Endodermal cell (in vitro differentiated cells): ENCODE results near the gene TLE3. TPM values are rescaled to one million over a fixed set of nuclear protein-coding genes. Genes with fewer than 3 reads are reported as not detected.

ENCODE experiments used
- DNase-seq: peaks from one replicate; pipeline ENCODE4 v3.0.0-alpha.2; 2017
- H3K27ac ChIP-seq: 2 replicates; pipeline ENCODE4 v1.5.1; 2013; ENCODE audit warnings: mild to moderate bottlenecking, low read depth, low read length, moderate library complexity
- H3K27me3 ChIP-seq: 2 replicates; pipeline ENCODE4 v1.6.1; 2013; ENCODE audit warnings: mild to moderate bottlenecking, low read length, moderate library complexity; ENCODE audit not compliant: insufficient read depth, control insufficient read depth, poor library complexity, severe bottlenecking
- H3K36me3 ChIP-seq: 2 replicates; pipeline ENCODE4 v1.7.0; 2013; ENCODE audit warnings: mild to moderate bottlenecking, low read length, moderate library complexity; ENCODE audit not compliant: control insufficient read depth, insufficient read depth
- H3K4me1 ChIP-seq: one replicate; pipeline ENCODE4 v1.7.0; 2013; ENCODE audit warnings: low read length; ENCODE audit not compliant: control insufficient read depth, insufficient read depth
- H3K4me3 ChIP-seq: 2 replicates; pipeline ENCODE4 v1.5.1; 2013; ENCODE audit warnings: mild to moderate bottlenecking, low read length, moderate library complexity
- H3K9ac ChIP-seq: 2 replicates; pipeline ENCODE4 v1.6.1; 2013; ENCODE audit warnings: mild to moderate bottlenecking, low read length, moderate library complexity; ENCODE audit not compliant: poor library complexity, severe bottlenecking; ENCODE audit errors: extremely low read depth
- H3K9me3 ChIP-seq: 2 replicates; pipeline ENCODE4 v1.6.1; 2013; ENCODE audit warnings: mild to moderate bottlenecking, low read length, moderate library complexity; ENCODE audit not compliant: control insufficient read depth
- H3K27ac Mint-ChIP-seq: 2 replicates; pipeline ENCODE4 v1.8.0; 2020; ENCODE audit warnings: mixed read lengths
- H3K27me3 Mint-ChIP-seq: 2 replicates; pipeline ENCODE4 v1.8.0; 2021; ENCODE audit warnings: mild to moderate bottlenecking, mixed read lengths; ENCODE audit not compliant: insufficient read depth
- H3K36me3 Mint-ChIP-seq: 2 replicates; pipeline ENCODE4 v1.8.0; 2020; ENCODE audit warnings: low read depth, mixed read lengths
- H3K4me1 Mint-ChIP-seq: 2 replicates; pipeline ENCODE4 v1.8.0; 2020; ENCODE audit warnings: mixed read lengths
- H3K4me3 Mint-ChIP-seq: 2 replicates; pipeline ENCODE4 v1.8.0; 2020; ENCODE audit warnings: mild to moderate bottlenecking, moderate library complexity, mixed read lengths
- H3K9me3 Mint-ChIP-seq: 2 replicates; pipeline ENCODE4 v1.8.0; 2020; ENCODE audit warnings: mild to moderate bottlenecking, mixed read lengths
- CTCF ChIP-seq: fragments of 200-600 bp; sonication (generic); conservative IDR thresholded peaks from 2 replicates; pipeline ENCODE4 v1.5.0; 2021; ENCODE audit warnings: antibody characterized with exemption, mild to moderate bottlenecking
- WGBS, 2 experiments: methylation state at CpG; one replicate each; pipeline versions ENCODE4 v1.1.5 to v1.1.7; 2013; ENCODE audit warnings: missing lambda C conversion rate in 2 of 2, mixed read lengths in 1 of 2; ENCODE audit not compliant: insufficient coverage in 1 of 2, insufficient read length in 1 of 2; 5-methylcytosine and 5-hydroxymethylcytosine counted together
- total RNA-seq, 2 donors: library from RNA; stranded (reverse); fragmentation: NEBNext Ultra II Directional in 1 of 2; extraction: Animal tissue kit (Norgen Biotek cat#: 25700) in 1 of 2; gene quantifications; 2 replicates in 1 of 2; 3 replicates in 1 of 2; pipeline ENCODE4 v1.2.1, GENCODE V29; 2021

The TLE3 gene
- total RNA-seq, 2 donors from 2014 or later: 66.5 to 81.1 TPM

GRCh38 chr15:70088887-70089691 lies 8.6 kb downstream of the TLE3 start:
- Histone ChIP-seq H3K4me3 (no peak overlapping the region), H3K27ac (no peak overlapping the region), H3K9me3 (no peaks in the 10 kb centered on the region), H3K4me1 (peaks cover 53% of the 10 kb centered on the region), H3K9ac (no peak overlapping the region), H3K27me3 (no peaks in the 10 kb centered on the region), H3K36me3 (peaks cover 72% of the 10 kb centered on the region)
- Mint-ChIP-seq H3K9me3 (no peaks in the 10 kb centered on the region), H3K27me3 (no peaks in the 10 kb centered on the region), H3K36me3 (peaks cover 34% of the 10 kb centered on the region), H3K4me3 (peak overlapping the region; percentile 31), H3K4me1 (peaks cover 86% of the 10 kb centered on the region), H3K27ac (peak overlapping the region; percentile 85)
- TF ChIP-seq CTCF: no peak
- DNase-seq: peak; percentile 71
- 32 to 48% methylated on average over 16 to 23 of the region's 23 CpGs for WGBS, 2 experiments

- 92 to 94% methylated on average over 1 to 3 of the region's 3 CpGs for WGBS, 2 experiments
- DNase-seq: no peak
- Histone ChIP-seq H3K27me3 (no peaks in the 10 kb centered on the region), H3K4me3 (no peak overlapping the region), H3K4me1 (peaks cover 55% of the 10 kb centered on the region), H3K9ac (no peak overlapping the region), H3K27ac (no peak overlapping the region), H3K9me3 (no peaks in the 10 kb centered on the region), H3K36me3 (peaks cover 78% of the 10 kb centered on the region)
- no peaks in the 10 kb centered on the region for H3K27me3 Mint-ChIP-seq
- no peak overlapping the region for H3K27ac Mint-ChIP-seq
- H3K9me3 Mint-ChIP-seq: no peaks in the 10 kb centered on the region
- peaks cover 86% of the 10 kb centered on the region for H3K4me1 Mint-ChIP-seq
- H3K4me3 Mint-ChIP-seq: no peak overlapping the region
- TF ChIP-seq CTCF: no peak
- peaks cover 35% of the 10 kb centered on the region for H3K36me3 Mint-ChIP-seq
Measured at GRCh38 chr15:70088455-70088854, 9.3 kb downstream of the TLE3 start.

- no peaks in the 10 kb centered on the region for H3K9me3 Mint-ChIP-seq
- H3K27ac ChIP-seq: no peak overlapping the region
- WGBS, 2 experiments: 63 to 77% methylated on average over 2 to 12 of the region's 12 CpGs
- H3K27me3 ChIP-seq: no peaks in the 10 kb centered on the region
- H3K36me3 Mint-ChIP-seq: peaks cover 40% of the 10 kb centered on the region
- no peak overlapping the region for H3K4me3 Mint-ChIP-seq
- H3K36me3 ChIP-seq: peaks cover 81% of the 10 kb centered on the region
- H3K4me3 ChIP-seq: no peak overlapping the region
- peaks cover 84% of the 10 kb centered on the region for H3K4me1 Mint-ChIP-seq
- DNase-seq: no peak
- H3K27ac Mint-ChIP-seq: peak overlapping the region; percentile 37
- H3K9ac ChIP-seq: no peak overlapping the region
- no peak for TF ChIP-seq CTCF
- H3K27me3 Mint-ChIP-seq: no peaks in the 10 kb centered on the region
- H3K9me3 ChIP-seq: no peaks in the 10 kb centered on the region
- H3K4me1 ChIP-seq: peaks cover 50% of the 10 kb centered on the region
Measured at GRCh38 chr15:70087708-70088352, 9.9 kb downstream of the TLE3 start.
